Skeletal muscle satellite cell (primary cell): ENCODE data around the gene A3GALT2.
"Not testable (repeated sequence)": the region's sequence is repeated elsewhere in the genome, so short reads cannot be mapped to it uniquely, and the experiment has no call there.

Experiments
- H3K27me3 ChIP-seq: 2 replicates; pipeline ENCODE4 v1.7.0; 2013; ENCODE audit warnings: low read length; ENCODE audit not compliant: control insufficient read depth, insufficient read depth
- H3K36me3 ChIP-seq: 2 replicates; pipeline ENCODE4 v1.7.0; 2013; ENCODE audit warnings: mild to moderate bottlenecking, control low read depth, low read length; ENCODE audit not compliant: insufficient read depth
- H3K4me1 ChIP-seq: 2 replicates; pipeline ENCODE4 v1.7.0; 2013; ENCODE audit warnings: low read length; ENCODE audit not compliant: control insufficient read depth, insufficient read depth
- H3K4me2 ChIP-seq: 2 replicates; pipeline ENCODE4 v1.7.0; 2013; ENCODE audit warnings: mild to moderate bottlenecking, low read length
- H3K4me3 ChIP-seq: 2 replicates; pipeline ENCODE4 v1.7.0; 2013; ENCODE audit warnings: low read length
- H3K9ac ChIP-seq: 2 replicates; pipeline ENCODE4 v1.7.0; 2013; ENCODE audit warnings: mild to moderate bottlenecking, low read depth, low read length, moderate library complexity
- H3K9me3 ChIP-seq: replicated peaks from 2 replicates; pipeline ENCODE4 v1.7.0; 2013; ENCODE audit warnings: mild to moderate bottlenecking, control low read depth, low read length

Gene A3GALT2

GRCh38 chr1:33296824-33297223 lies 24.1 kb downstream of the A3GALT2 start:
- H3K4me3 ChIP-seq: no peak overlapping the region
- peaks cover 7% of the 10 kb centered on the region for H3K4me1 ChIP-seq
- H3K36me3 ChIP-seq: peaks cover 21% of the 10 kb centered on the region
- no peak overlapping the region for H3K4me2 ChIP-seq
- H3K27me3 ChIP-seq: no peaks in the 10 kb centered on the region
- H3K9ac ChIP-seq: no peak overlapping the region
- H3K9me3 ChIP-seq: no peaks in the 10 kb centered on the region

GRCh38 chr1:33296082-33296458 lies 24.8 kb downstream of the A3GALT2 start:
- H3K36me3 ChIP-seq: peaks cover 21% of the 10 kb centered on the region
- H3K9ac ChIP-seq: no peak overlapping the region

GRCh38 chr1:33295450-33296081 lies 25.3 kb downstream of the A3GALT2 start:
- H3K9ac ChIP-seq: no peak overlapping the region

More at GRCh38 chr1:33296082-33296458, 24.8 kb downstream of the A3GALT2 start:
- Histone ChIP-seq H3K9me3 (no peaks in the 10 kb centered on the region), H3K27me3 (no peaks in the 10 kb centered on the region), H3K4me3 (no peak overlapping the region), H3K4me2 (no peak overlapping the region), H3K4me1 (peaks cover 7% of the 10 kb centered on the region)

GRCh38 chr1:33295023-33295422 lies 25.9 kb downstream of the A3GALT2 start:
- H3K4me1 ChIP-seq: no peaks in the 10 kb centered on the region
- peaks cover 21% of the 10 kb centered on the region for H3K36me3 ChIP-seq
- no peak overlapping the region for H3K4me3 ChIP-seq
- H3K9ac ChIP-seq: no peak overlapping the region
- no peak overlapping the region for H3K4me2 ChIP-seq
- H3K9me3 ChIP-seq: no peaks in the 10 kb centered on the region
- H3K27me3 ChIP-seq: no peaks in the 10 kb centered on the region

More at GRCh38 chr1:33295450-33296081, 25.3 kb downstream of the A3GALT2 start:
- Histone ChIP-seq H3K9me3 (no peaks in the 10 kb centered on the region), H3K4me2 (no peak overlapping the region), H3K27me3 (no peaks in the 10 kb centered on the region), H3K4me1 (peaks cover 2% of the 10 kb centered on the region), H3K36me3 (peaks cover 21% of the 10 kb centered on the region), H3K4me3 (no peak overlapping the region)

- H3K9ac ChIP-seq: no peak overlapping the region
- H3K36me3 ChIP-seq: peaks cover 19% of the 10 kb centered on the region
- no peaks in the 10 kb centered on the region for H3K9me3 ChIP-seq
- H3K4me1 ChIP-seq: no peaks in the 10 kb centered on the region
- no peak overlapping the region for H3K4me3 ChIP-seq
- no peak overlapping the region for H3K4me2 ChIP-seq
- H3K27me3 ChIP-seq: no peaks in the 10 kb centered on the region
These were observed 26.6 kb downstream of the A3GALT2 start for GRCh38 chr1:33294071-33295010.

GRCh38 chr1:33292726-33293340 lies 28.1 kb downstream of the A3GALT2 start:
- Histone ChIP-seq H3K9ac (no peak overlapping the region), H3K27me3 (no peaks in the 10 kb centered on the region), H3K4me2 (no peak overlapping the region), H3K4me3 (no peak overlapping the region), H3K9me3 (no peaks in the 10 kb centered on the region), H3K36me3 (peaks cover 17% of the 10 kb centered on the region), H3K4me1 (no peaks in the 10 kb centered on the region)

- not testable (repeated sequence) for H3K27me3 ChIP-seq, H3K4me1 ChIP-seq, H3K9me3 ChIP-seq, H3K4me3 ChIP-seq, H3K4me2 ChIP-seq, H3K36me3 ChIP-seq, H3K9ac ChIP-seq
These were observed 30.3 kb downstream of the A3GALT2 start for GRCh38 chr1:33290615-33291014.

- no peak overlapping the region for H3K4me3 ChIP-seq
- peaks cover 3% of the 10 kb centered on the region for H3K36me3 ChIP-seq
- H3K4me2 ChIP-seq: no peak overlapping the region
- H3K9me3 ChIP-seq: no peaks in the 10 kb centered on the region
- no peaks in the 10 kb centered on the region for H3K4me1 ChIP-seq
- no peak overlapping the region for H3K9ac ChIP-seq
- no peaks in the 10 kb centered on the region for H3K27me3 ChIP-seq
These were observed 31.1 kb downstream of the A3GALT2 start for GRCh38 chr1:33289858-33290154.

- H3K9me3 ChIP-seq: no peaks in the 10 kb centered on the region
- no peak overlapping the region for H3K9ac ChIP-seq
- peaks cover under 1% of the 10 kb centered on the region for H3K36me3 ChIP-seq
- H3K4me3 ChIP-seq: no peak overlapping the region
- H3K27me3 ChIP-seq: no peaks in the 10 kb centered on the region
- H3K4me1 ChIP-seq: no peaks in the 10 kb centered on the region
- no peak overlapping the region for H3K4me2 ChIP-seq
These were observed 31.7 kb downstream of the A3GALT2 start for GRCh38 chr1:33288976-33289857.

- Histone ChIP-seq H3K9ac (no peak overlapping the region), H3K4me3 (no peak overlapping the region), H3K36me3 (no peaks in the 10 kb centered on the region), H3K27me3 (no peaks in the 10 kb centered on the region), H3K9me3 (no peaks in the 10 kb centered on the region), H3K4me1 (no peaks in the 10 kb centered on the region), H3K4me2 (no peak overlapping the region)
These were observed 33.6 kb downstream of the A3GALT2 start for GRCh38 chr1:33287317-33287716.
